SU-DHL-6 (cell line): ENCODE results near the gene NFYA.

ENCODE experiments used
- H2AFZ ChIP-seq: fragments of 200-600 bp; sonication (generic); 2 replicates; pipeline ENCODE4 v1.6.1; 2014; ENCODE audit warnings: low read depth, mild to moderate bottlenecking, moderate library complexity, mixed read lengths, antibody characterized with exemption, low read length; ENCODE audit not compliant: severe bottlenecking
- H3F3A ChIP-seq: fragments of 200-600 bp; shearing (Covaris generic); 2 replicates; pipeline ENCODE4 v1.6.0; 2016; ENCODE audit warnings: antibody characterized with exemption, mild to moderate bottlenecking; ENCODE audit not compliant: insufficient read depth
- H3K27ac ChIP-seq: fragments of 200-600 bp; sonication (generic); 2 replicates; pipeline ENCODE4 v1.5.1; 2016; ENCODE audit warnings: low read depth, mild to moderate bottlenecking, low read length, moderate library complexity, mixed read lengths
- H3K27me3 ChIP-seq: fragments of 200-600 bp; sonication (generic), shearing (Covaris generic); 2 replicates; pipeline ENCODE4 v1.6.0; 2014; ENCODE audit warnings: mild to moderate bottlenecking, low read length
- H3K36me3 ChIP-seq: fragments of 200-600 bp; sonication (generic); 2 replicates; pipeline ENCODE4 v1.6.1; 2014; ENCODE audit warnings: mild to moderate bottlenecking, low read length, mixed read lengths
- H3K4me2 ChIP-seq: fragments of 300-600, 200-600 bp; shearing (Covaris generic), sonication (generic); 2 replicates; pipeline ENCODE4 v1.6.0; 2014; ENCODE audit warnings: low read length, low read depth, mild to moderate bottlenecking; ENCODE audit not compliant: poor library complexity, severe bottlenecking
- H3K4me3 ChIP-seq: fragments of 200-600 bp; sonication (generic); 2 replicates; pipeline ENCODE4 v1.5.1; 2014; ENCODE audit warnings: antibody characterized with exemption, low read length, mild to moderate bottlenecking, mixed read lengths; ENCODE audit not compliant: insufficient read depth, poor library complexity, severe bottlenecking
- H3K79me2 ChIP-seq: fragments of 200-600 bp; sonication (generic); 2 replicates; pipeline ENCODE4 v1.6.1; 2014; ENCODE audit warnings: mild to moderate bottlenecking, low read length, moderate library complexity; ENCODE audit not compliant: insufficient read depth
- H3K9ac ChIP-seq: fragments of 200-600 bp; sonication (generic); 2 replicates; pipeline ENCODE4 v1.7.0; 2014; ENCODE audit warnings: mild to moderate bottlenecking, low read length
- H3K9me2 ChIP-seq: fragments of 200-600 bp; sonication (generic); replicated peaks from 2 replicates; pipeline ENCODE4 v1.6.1; 2014; ENCODE audit warnings: low read length; ENCODE audit not compliant: insufficient read depth
- H3K9me3 ChIP-seq: fragments of 200-600 bp; sonication (generic); 2 replicates; pipeline ENCODE4 v1.6.1; 2014; ENCODE audit warnings: low read length, mixed read lengths; ENCODE audit not compliant: insufficient read depth
- H4K20me1 ChIP-seq: fragments of 200-600 bp; sonication (generic); 2 replicates; pipeline ENCODE4 v1.6.1; 2014; ENCODE audit warnings: low read depth, mild to moderate bottlenecking, antibody characterized with exemption, low read length, moderate library complexity, mixed read lengths
- CTCF ChIP-seq: fragments of 200-600 bp; sonication (generic); IDR thresholded peaks from one replicate; pipeline ENCODE4 v1.5.1; 2017; ENCODE audit warnings: antibody characterized with exemption, mild to moderate bottlenecking, low read length, moderate library complexity; ENCODE audit not compliant: insufficient read depth, poor library complexity, severe bottlenecking
- EZH2phosphoT487 ChIP-seq: fragments of 200-600 bp; sonication (generic), shearing (Covaris generic); conservative IDR thresholded peaks from 2 replicates; pipeline ENCODE4 v1.6.1; 2018; ENCODE audit warnings: mild to moderate bottlenecking, antibody characterized with exemption, low read length, moderate library complexity, mixed read lengths

The NFYA gene

GRCh38 chr6:41079080-41079479 is 6.3 kb downstream of the NFYA start:
- Histone ChIP-seq H3K4me2 (no peak overlapping the region), H3F3A (peaks cover 36% of the 10 kb centered on the region), H3K79me2 (peaks cover 78% of the 10 kb centered on the region), H3K9ac (no peak overlapping the region), H2AFZ (no peak overlapping the region), H3K36me3 (peaks cover 42% of the 10 kb centered on the region), H3K9me2 (no peaks in the 10 kb centered on the region), H3K27me3 (no peaks in the 10 kb centered on the region), H3K4me3 (no peak overlapping the region), H3K9me3 (no peaks in the 10 kb centered on the region), H3K27ac (no peak overlapping the region), H4K20me1 (no peaks in the 10 kb centered on the region)
- TF ChIP-seq CTCF (no peak), EZH2phosphoT487 (no peak)

GRCh38 chr6:41080621-41081020 is 7.8 kb downstream of the NFYA start:
- H3K4me2 ChIP-seq, result peak overlapping the region; percentile 5
- peaks cover 21% of the 10 kb centered on the region for H3F3A ChIP-seq
- no peaks in the 10 kb centered on the region for H3K27me3 ChIP-seq
- no peaks in the 10 kb centered on the region for H3K9me2 ChIP-seq
- H3K9ac ChIP-seq, result no peak overlapping the region
- H3K9me3 ChIP-seq, result no peaks in the 10 kb centered on the region
- peak overlapping the region; percentile 38; the same call in 1 of the 2 replicates for H3K27ac ChIP-seq
- peaks cover 63% of the 10 kb centered on the region for H3K79me2 ChIP-seq
- H3K4me3 ChIP-seq, result no peak overlapping the region
- no peak for TF ChIP-seq CTCF
- TF ChIP-seq EZH2phosphoT487, result no peak
- H3K36me3 ChIP-seq, result peaks cover 56% of the 10 kb centered on the region
- H2AFZ ChIP-seq, result no peak overlapping the region
- no peaks in the 10 kb centered on the region for H4K20me1 ChIP-seq

- Histone ChIP-seq H4K20me1 (no peaks in the 10 kb centered on the region), H3K36me3 (peaks cover 77% of the 10 kb centered on the region), H3F3A (0 out of 2 replicates have a peak, but pooled peaks cover 8% of the 10 kb centered on the region)
These were observed 10.3 kb downstream of the NFYA start for GRCh38 chr6:41083072-41083471.

More at GRCh38 chr6:41083072-41083471, 10.3 kb downstream of the NFYA start:
- H3K9me2 ChIP-seq, result no peaks in the 10 kb centered on the region
- no peak overlapping the region for H3K27ac ChIP-seq
- H3K9me3 ChIP-seq, result no peaks in the 10 kb centered on the region
- H3K9ac ChIP-seq, result no peak overlapping the region
- no peak overlapping the region for H3K4me2 ChIP-seq
- no peak overlapping the region for H2AFZ ChIP-seq
- no peak for TF ChIP-seq CTCF
- TF ChIP-seq EZH2phosphoT487, result no peak
- H3K27me3 ChIP-seq, result no peaks in the 10 kb centered on the region
- H3K4me3 ChIP-seq, result no peak overlapping the region
- H3K79me2 ChIP-seq, result peaks cover 44% of the 10 kb centered on the region
